ENCODE results near the gene PUDP. TPM values are rescaled to one million over a fixed set of nuclear protein-coding genes. Genes with fewer than 3 reads are reported as not detected.
"Not testable (repeated sequence)": the region's sequence is repeated elsewhere in the genome, so short reads cannot be mapped to it uniquely, and the experiment has no call there.

Gene PUDP
- 10 to 100 TPM; 16.3 to 16.4 TPM for total RNA-seq

- POLR2A ChIA-PET, result interaction anchor here (1.3 to 2.7 kb wide), 3 partner anchors 14 to 61 kb away, joined by 4 to 18 read pairs (median 5); no protein-coding TSS in a partner anchor
- H3K27ac Mint-ChIP-seq, result peak within 1 kb of the TSS; percentile 87
- no peaks in the 10 kb centered on the region for H3K36me3 Mint-ChIP-seq (ENCODE audit: low read depth)
- H3K27me3 Mint-ChIP-seq, result no peaks in the 10 kb centered on the region
- CTCF ChIA-PET, result no interaction called here
- DNase-seq, result peak; percentile 85
- peak within 1 kb of the TSS; percentile 79 for H3K4me3 Mint-ChIP-seq
- H3K4me1 Mint-ChIP-seq, result peaks cover 18% of the 10 kb centered on the region
- no peaks in the 10 kb centered on the region for H3K9me3 Mint-ChIP-seq
These were observed at the start of gene PUDP for GRCh38 chrX:7147978-7148854. Gene PUDP, minus strand, starts transcription at chrX:7148153. Its CDS starts 40 bp downstream, at chrX:7148113.

GRCh38 chrX:7194606-7195005 lies 46.7 kb upstream of the PUDP start:
- Mint-ChIP-seq H3K27ac (no peak overlapping the region), H3K9me3 (no peaks in the 10 kb centered on the region), H3K36me3 (ENCODE audit: low read depth) (no peaks in the 10 kb centered on the region), H3K4me3 (no peak overlapping the region), H3K27me3 (no peaks in the 10 kb centered on the region), H3K4me1 (no peaks in the 10 kb centered on the region)
- DNase-seq, result no peak
- ChIA-PET POLR2A (no interaction called here), CTCF (no interaction called here)

GRCh38 chrX:7192871-7193270 lies 44.9 kb upstream of the PUDP start:
- Mint-ChIP-seq H3K4me1 (no peaks in the 10 kb centered on the region), H3K9me3 (no peaks in the 10 kb centered on the region), H3K27me3 (no peaks in the 10 kb centered on the region), H3K27ac (no peak overlapping the region), H3K36me3 (ENCODE audit: low read depth) (no peaks in the 10 kb centered on the region), H3K4me3 (no peak overlapping the region)
- no peak for DNase-seq
- ChIA-PET POLR2A (no interaction called here), CTCF (no interaction called here)

- no peak for DNase-seq
- no peaks in the 10 kb centered on the region for H3K4me1 Mint-ChIP-seq
- H3K9me3 Mint-ChIP-seq, result no peaks in the 10 kb centered on the region
- H3K4me3 Mint-ChIP-seq, result no peak overlapping the region
- no peaks in the 10 kb centered on the region for H3K36me3 Mint-ChIP-seq (ENCODE audit: low read depth)
- H3K27ac Mint-ChIP-seq, result no peak overlapping the region
- ChIA-PET POLR2A (no interaction called here), CTCF (interaction anchor here (0.9 kb wide), 1 partner anchor 9 kb away, joined by 3 read pairs; no protein-coding TSS in a partner anchor)
- H3K27me3 Mint-ChIP-seq, result no peaks in the 10 kb centered on the region
These were observed 43.7 kb upstream of the PUDP start for GRCh38 chrX:7191681-7192110.

GRCh38 chrX:7190157-7190556 lies 42.2 kb upstream of the PUDP start:
- ChIA-PET CTCF (no interaction called here), POLR2A (no interaction called here)
- Mint-ChIP-seq H3K27me3 (no peaks in the 10 kb centered on the region), H3K9me3 (no peaks in the 10 kb centered on the region), H3K27ac (no peak overlapping the region), H3K36me3 (ENCODE audit: low read depth) (no peaks in the 10 kb centered on the region), H3K4me1 (no peaks in the 10 kb centered on the region), H3K4me3 (no peak overlapping the region)
- no peak for DNase-seq

GRCh38 chrX:7188672-7189071 lies 40.7 kb upstream of the PUDP start:
- no peaks in the 10 kb centered on the region for H3K36me3 Mint-ChIP-seq (ENCODE audit: low read depth)
- H3K27ac Mint-ChIP-seq, result no peak overlapping the region
- ChIA-PET CTCF (no interaction called here), POLR2A (no interaction called here)
- H3K4me1 Mint-ChIP-seq, result no peaks in the 10 kb centered on the region
- no peaks in the 10 kb centered on the region for H3K9me3 Mint-ChIP-seq
- DNase-seq, result no peak
- no peaks in the 10 kb centered on the region for H3K27me3 Mint-ChIP-seq
- no peak overlapping the region for H3K4me3 Mint-ChIP-seq

GRCh38 chrX:7184816-7185215 lies 36.9 kb upstream of the PUDP start:
- H3K9me3 Mint-ChIP-seq, result no peaks in the 10 kb centered on the region
- H3K27me3 Mint-ChIP-seq, result no peaks in the 10 kb centered on the region
- ChIA-PET CTCF (no interaction called here), POLR2A (no interaction called here)
- H3K27ac Mint-ChIP-seq, result no peak overlapping the region
- H3K36me3 Mint-ChIP-seq (ENCODE audit: low read depth), result no peaks in the 10 kb centered on the region
- no peak overlapping the region for H3K4me3 Mint-ChIP-seq
- no peaks in the 10 kb centered on the region for H3K4me1 Mint-ChIP-seq
- DNase-seq, result no peak

GRCh38 chrX:7179446-7179845 lies 31.5 kb upstream of the PUDP start:
- Mint-ChIP-seq H3K36me3 (ENCODE audit: low read depth) (no peaks in the 10 kb centered on the region), H3K4me3 (no peak overlapping the region), H3K27ac (no peak overlapping the region), H3K4me1 (no peaks in the 10 kb centered on the region), H3K9me3 (no peaks in the 10 kb centered on the region), H3K27me3 (no peaks in the 10 kb centered on the region)
- POLR2A ChIA-PET, result no interaction called here
- DNase-seq, result no peak
- CTCF ChIA-PET, result no interaction called here

GRCh38 chrX:7178859-7179258 lies 30.9 kb upstream of the PUDP start:
- H3K4me3 Mint-ChIP-seq; DNase-seq; CTCF ChIA-PET; H3K9me3 Mint-ChIP-seq; POLR2A ChIA-PET; H3K27ac Mint-ChIP-seq; H3K27me3 Mint-ChIP-seq; H3K4me1 Mint-ChIP-seq; H3K36me3 Mint-ChIP-seq (ENCODE audit: low read depth): not testable (repeated sequence)

- Mint-ChIP-seq H3K4me3 (no peak overlapping the region), H3K27me3 (no peaks in the 10 kb centered on the region), H3K27ac (no peak overlapping the region), H3K9me3 (no peaks in the 10 kb centered on the region), H3K4me1 (no peaks in the 10 kb centered on the region), H3K36me3 (ENCODE audit: low read depth) (no peaks in the 10 kb centered on the region)
- CTCF ChIA-PET, result interaction anchor here (1.0 kb wide), 1 partner anchor 100 kb away, joined by 3 read pairs; no protein-coding TSS in a partner anchor
- POLR2A ChIA-PET, result interaction anchor here (1.1 kb wide), 1 partner anchor 23 kb away, joined by 5 read pairs; the partner anchor contains the start of gene PUDP
- peak; percentile 35 for DNase-seq
These were observed 22.9 kb upstream of the PUDP start for GRCh38 chrX:7170898-7171297.

- H3K4me3 Mint-ChIP-seq, result no peak overlapping the region
- H3K27ac Mint-ChIP-seq, result no peak overlapping the region
- ChIA-PET CTCF (no interaction called here), POLR2A (no interaction called here)
- no peaks in the 10 kb centered on the region for H3K27me3 Mint-ChIP-seq
- no peak for DNase-seq
- H3K9me3 Mint-ChIP-seq, result no peaks in the 10 kb centered on the region
- H3K36me3 Mint-ChIP-seq (ENCODE audit: low read depth), result no peaks in the 10 kb centered on the region
- H3K4me1 Mint-ChIP-seq, result no peaks in the 10 kb centered on the region
These were observed 21.7 kb upstream of the PUDP start for GRCh38 chrX:7169627-7170026.

GRCh38 chrX:7168371-7168770 lies 20.4 kb upstream of the PUDP start:
- Mint-ChIP-seq H3K4me3 (no peak overlapping the region), H3K27ac (no peak overlapping the region), H3K4me1 (no peaks in the 10 kb centered on the region), H3K27me3 (no peaks in the 10 kb centered on the region), H3K9me3 (no peaks in the 10 kb centered on the region), H3K36me3 (ENCODE audit: low read depth) (no peaks in the 10 kb centered on the region)
- DNase-seq, result no peak
- CTCF ChIA-PET, result no interaction called here
- POLR2A ChIA-PET, result no interaction called here

GRCh38 chrX:7164174-7164573 lies 16.2 kb upstream of the PUDP start:
- POLR2A ChIA-PET, result no interaction called here
- Mint-ChIP-seq H3K9me3 (no peaks in the 10 kb centered on the region), H3K4me3 (no peak overlapping the region), H3K36me3 (ENCODE audit: low read depth) (no peaks in the 10 kb centered on the region), H3K27me3 (no peaks in the 10 kb centered on the region), H3K4me1 (peaks cover 4% of the 10 kb centered on the region), H3K27ac (no peak overlapping the region)
- CTCF ChIA-PET, result no interaction called here
- DNase-seq, result no peak

- Mint-ChIP-seq H3K9me3 (no peaks in the 10 kb centered on the region), H3K4me3 (no peak overlapping the region), H3K27me3 (no peaks in the 10 kb centered on the region), H3K36me3 (ENCODE audit: low read depth) (no peaks in the 10 kb centered on the region), H3K27ac (no peak overlapping the region), H3K4me1 (peaks cover 5% of the 10 kb centered on the region)
- CTCF ChIA-PET, result interaction anchor here (0.7 kb wide), 1 partner anchor 219 kb away, joined by 3 read pairs; no protein-coding TSS in a partner anchor
- DNase-seq, result no peak
- POLR2A ChIA-PET, result no interaction called here
These were observed 15.3 kb upstream of the PUDP start for GRCh38 chrX:7163146-7163677.
